Lower leg skin (tissue), 4 donors: Measurements from ENCODE around the gene METRNL. TPM values are rescaled to one million over a fixed set of nuclear protein-coding genes. Genes with fewer than 3 reads are reported as not detected.
A peak's percentile ranks its signal among the peaks of the same experiment; 100 is the strongest.

Source experiments
- DNase-seq, 2 donors: peaks; one replicate each; pipeline ENCODE4 v3.0.0-alpha.2; 2019; ENCODE audit warnings: low spot score in 2 of 2
- H3K4me3 ChIP-seq: fragments of 200-600 bp; sonication (generic); 2 replicates; pipeline ENCODE4 v1.5.1; 2017; ENCODE audit warnings: mild to moderate bottlenecking, low read depth; ENCODE audit not compliant: poor library complexity, severe bottlenecking
- CTCF ChIP-seq, 3 donors: fragments of 450-650 bp; IDR thresholded peaks; one replicate each; pipeline ENCODE4 v1.5.1; 2016; ENCODE audit warnings: antibody characterized with exemption in 3 of 3, mild to moderate bottlenecking in 3 of 3, moderate library complexity in 2 of 3
- POLR2A ChIP-seq, 2 donors: fragments of 450-650 bp; IDR thresholded peaks; one replicate each; pipeline ENCODE4 v1.6.1; 2016 to 2017; ENCODE audit warnings: antibody characterized with exemption in 2 of 2, mild to moderate bottlenecking in 1 of 2, moderate library complexity in 1 of 2
- WGBS, 2 donors: methylation state at CpG; one replicate each; pipeline ENCODE4 v1.1.5; 2018; 5-methylcytosine and 5-hydroxymethylcytosine counted together
- intact Hi-C: fragments of 100-400 bp; cut with DNase I; formaldehyde crosslinking; loops from one replicate; pipeline ENCODE4 v1.15.0; 2023; ENCODE audit warnings: low total_unique reads
- total RNA-seq, 4 donors: library from RNA; depleted of rRNA; stranded (reverse); fragments of >200 nt; gene quantifications; one replicate each; pipeline ENCODE4 v1.1.0, GENCODE V29; 2016

The METRNL gene
- total RNA-seq, 4 donors from 2014 or later = 208 to 343 (median 296) TPM

DNA sequence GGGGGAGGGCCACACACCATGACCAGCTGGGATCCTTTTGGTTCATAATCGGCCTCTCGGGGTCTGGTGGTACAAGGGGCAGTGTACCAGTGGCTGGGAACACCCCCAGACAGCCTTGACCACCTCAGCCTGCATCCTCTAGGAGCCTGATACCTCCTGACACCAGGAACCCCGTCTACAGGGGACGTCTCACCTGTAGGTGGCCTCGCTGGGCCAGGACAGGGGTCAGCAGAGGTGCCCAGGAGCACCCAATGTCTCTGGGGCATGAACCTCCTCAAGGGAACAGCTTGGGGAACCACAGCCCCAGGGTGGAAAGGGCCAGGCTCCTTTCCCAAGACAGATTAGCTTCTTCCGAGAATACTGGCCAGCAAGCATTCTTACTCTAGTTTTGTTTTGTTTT lies 2.5 kb upstream of the METRNL start:
- DNase-seq = no peak
- no peak overlapping the region for H3K4me3 ChIP-seq
- no peak for TF ChIP-seq POLR2A (IDR thresholded peaks at IDR 0.05)
- TF ChIP-seq CTCF (IDR thresholded peaks at IDR 0.05) = no peak
- intact Hi-C loops = no loop called here
- 20 to 67% methylated on average over 1 to 6 of the region's 6 CpGs for WGBS, 2 donors

DNA sequence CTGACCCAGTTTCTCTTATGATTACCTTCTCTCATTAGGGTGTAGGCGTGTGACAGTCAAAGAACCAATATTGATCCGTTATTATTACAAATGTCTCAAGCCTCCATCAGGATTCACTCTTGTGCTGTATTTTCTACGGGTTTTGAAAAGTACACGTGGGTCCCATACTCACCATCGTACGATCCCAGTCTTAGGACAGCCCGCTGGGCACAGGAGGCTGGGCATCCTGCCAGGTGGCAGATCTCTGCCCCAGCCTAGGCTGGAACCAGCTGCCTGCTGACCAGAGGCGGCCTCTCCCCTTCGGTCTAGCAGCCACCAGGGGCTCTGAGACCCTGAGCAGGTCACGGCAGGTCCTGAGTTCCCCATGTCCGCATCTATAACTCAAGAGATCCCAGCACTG lies 2.0 kb upstream of the METRNL start:
- TF ChIP-seq CTCF (IDR thresholded peaks at IDR 0.05) = no peak
- TF ChIP-seq POLR2A (IDR thresholded peaks at IDR 0.05) = no peak
- 35 to 58% methylated on average over 9 to 10 of the region's 11 CpGs for WGBS, 2 donors
- no peak for DNase-seq
- intact Hi-C loops = no loop called here
- no peak overlapping the region for H3K4me3 ChIP-seq

DNA sequence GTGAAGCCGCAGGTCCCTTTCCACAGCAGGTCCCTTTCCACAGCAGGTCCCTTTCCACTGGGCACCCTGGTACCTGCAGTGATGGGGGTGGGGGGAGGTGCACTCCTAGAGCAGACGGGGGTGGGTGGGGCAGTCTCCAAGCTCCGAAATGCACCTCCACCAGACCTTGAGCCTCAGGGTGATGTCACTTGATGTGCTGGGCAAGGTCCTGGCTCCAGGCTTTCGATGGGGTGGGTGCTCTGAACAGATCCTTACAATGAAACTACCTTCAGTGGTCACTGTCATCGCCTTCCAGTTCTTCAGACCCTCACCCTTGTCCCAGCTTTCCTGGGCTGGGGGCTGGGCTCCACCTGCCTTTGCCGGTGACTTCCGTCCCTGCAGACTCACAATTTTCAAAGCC lies 1.5 kb upstream of the METRNL start:
- TF ChIP-seq POLR2A (IDR thresholded peaks at IDR 0.05) (no peak), CTCF (IDR thresholded peaks at IDR 0.05) (no peak)
- intact Hi-C loops = no loop called here
- DNase-seq = no peak
- H3K4me3 ChIP-seq = no peak overlapping the region
- 55 to 63% methylated on average over 5 to 7 of the region's 7 CpGs for WGBS, 2 donors

GRCh38 chr17:83078378-83079351 lies 744 bp upstream of the METRNL start:
- intact Hi-C loops = no loop called here

GRCh38 chr17:83079766-83080578 lies 563 bp downstream of the METRNL start:
- H3K4me3 ChIP-seq = peak overlapping the region; percentile 80
- whole genome bisulfite sequencing, 2 donors = 1 to 2% methylated on average over 9 to 45 of the region's 127 CpGs
- no peak for DNase-seq
- TF ChIP-seq POLR2A (IDR thresholded peaks at IDR 0.05) (no peak), CTCF (IDR thresholded peaks at IDR 0.05) (no peak)
- intact Hi-C loops = no loop called here

More at GRCh38 chr17:83078378-83079351, 744 bp upstream of the METRNL start:
- TF ChIP-seq CTCF (IDR thresholded peaks at IDR 0.05) (no peak), POLR2A (IDR thresholded peaks at IDR 0.05) (no peak)
- 14 to 23% methylated on average over 15 to 36 of the region's 93 CpGs for WGBS, 2 donors
- no peak for DNase-seq
- peak overlapping the region; percentile 31 for H3K4me3 ChIP-seq
